HG03460 (cell line): Measurements from ENCODE around the gene FOLR1.

Source experiments
- ATAC-seq: cut with Tn5 transposase; IDR thresholded peaks from one replicate; pipeline ENCODE4 v1.9.1; 2021; ENCODE audit not compliant: unreplicated experiment

Gene FOLR1

DNA sequence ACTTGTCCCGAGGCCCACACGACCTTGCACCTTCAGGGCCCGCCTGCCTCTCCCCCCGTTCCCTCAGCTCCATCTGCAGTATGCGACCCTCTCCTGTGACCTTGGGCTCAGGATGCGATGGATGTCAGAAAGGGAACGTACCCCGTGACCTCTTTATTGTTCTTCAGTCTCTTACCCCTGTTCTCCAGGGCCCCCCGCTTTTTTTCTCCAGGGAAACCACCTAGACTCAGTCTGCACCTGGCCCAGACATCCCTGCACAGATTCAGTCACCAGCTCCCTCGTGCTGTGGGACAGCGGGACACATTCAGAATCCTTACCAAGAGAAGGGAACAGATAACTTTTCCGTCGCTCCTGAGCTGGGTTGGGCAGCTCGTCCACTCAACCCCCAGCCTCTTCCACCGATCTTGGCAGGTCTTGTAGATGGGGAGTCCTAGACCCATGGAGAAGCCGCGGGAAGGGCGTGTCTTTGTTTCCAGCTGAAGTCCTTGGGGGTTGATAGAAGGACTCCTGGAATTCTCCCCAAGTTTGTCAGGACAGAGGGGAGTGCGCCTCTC lies 53.4 kb downstream of the FOLR1 start:
- ATAC-seq = no peak
